B cell (primary cell): ENCODE results near the gene CCDC7. TPM values are rescaled to one million over a fixed set of nuclear protein-coding genes. Genes with fewer than 3 reads are reported as not detected.

Source experiments
- ATAC-seq: fragments of 200-7000 bp; cut with Tn5 transposase; one replicate; pipeline ENCODE4 v1.10.0; 2021; ENCODE audit warnings: low read depth, mild to moderate bottlenecking, moderate number of reproducible peaks, moderate library complexity
- CTCF ChIA-PET: fragments of 350-600 bp; sonication (Branson Sonifier 250); formaldehyde crosslinking; loops from one replicate; lab custom pipeline; 2021; ENCODE audit warnings: antibody characterized with exemption, inconsistent platforms; lab: Charles Lee
- POLR2A ChIA-PET: fragments of 350-600 bp; sonication (Branson Sonifier 250); formaldehyde crosslinking; loops from one replicate; lab custom pipeline; 2021; ENCODE audit warnings: antibody characterized with exemption; lab: Charles Lee
- DNase-seq: peaks from one replicate; pipeline ENCODE4 v3.0.0; 2013
- H2AFZ ChIP-seq: 2 replicates; pipeline ENCODE4 v1.6.1; 2012; ENCODE audit warnings: mild to moderate bottlenecking, low read depth, low read length; ENCODE audit not compliant: insufficient read depth, poor library complexity, severe bottlenecking
- H3K27ac ChIP-seq, 2 donors: 1 replicate in 1 of 2; 2 replicates in 1 of 2; pipeline ENCODE4 v1.5.1; 2012 to 2013; ENCODE audit warnings: low read length in 2 of 2, mild to moderate bottlenecking in 2 of 2, moderate library complexity in 1 of 2
- H3K27me3 ChIP-seq, 4 experiments: fragments of 200-600 bp in 1 of 4; sonication (generic) in 1 of 4; replicated peaks in 1 of 4; 1 replicate in 2 of 4; 2 replicates in 2 of 4; pipeline versions ENCODE4 v1.6.1 to v1.7.0; 2013 to 2016; ENCODE audit warnings: low read length in 3 of 4, mild to moderate bottlenecking in 2 of 4, mixed read lengths in 1 of 4, moderate library complexity in 1 of 4; ENCODE audit not compliant: insufficient read depth in 4 of 4, control insufficient read depth in 3 of 4; ENCODE audit errors: control extremely low read depth in 1 of 4
- H3K36me3 ChIP-seq, 2 experiments: replicated peaks in 1 of 2; 1 replicate in 1 of 2; 2 replicates in 1 of 2; pipeline versions ENCODE4 v1.6.1 to v1.7.1; 2013; ENCODE audit warnings: low read length in 1 of 2; ENCODE audit not compliant: insufficient read depth in 2 of 2, control insufficient read depth in 1 of 2; ENCODE audit errors: control extremely low read depth in 1 of 2, extremely low read depth in 1 of 2
- H3K4me1 ChIP-seq, 2 donors: fragments of 200-600 bp in 1 of 2; sonication (generic) in 1 of 2; 1 replicate in 1 of 2; 2 replicates in 1 of 2; pipeline versions ENCODE4 v1.5.1 to v1.6.1; 2013 to 2017; ENCODE audit warnings: low read length in 2 of 2; ENCODE audit not compliant: control insufficient read depth in 2 of 2, insufficient read depth in 2 of 2
- H3K4me2 ChIP-seq: replicated peaks from 2 replicates; pipeline ENCODE3; 2012; ENCODE audit warnings: mild to moderate bottlenecking, low read depth, low read length; ENCODE audit not compliant: poor library complexity, severe bottlenecking
- H3K4me3 ChIP-seq, 5 experiments: fragments of 200-600 bp in 1 of 5; sonication (generic) in 1 of 5; 1 replicate in 3 of 5; 2 replicates in 2 of 5; pipeline versions ENCODE4 v1.5.1 to v1.7.0; 2011 to 2016; ENCODE audit warnings: low read length in 4 of 5, mild to moderate bottlenecking in 4 of 5, low read depth in 2 of 5, control low read depth in 1 of 5, moderate library complexity in 1 of 5; ENCODE audit not compliant: insufficient read depth in 1 of 5; ENCODE audit errors: control extremely low read depth in 1 of 5, extremely low read depth in 1 of 5
- H3K79me2 ChIP-seq: fragments of 200-600 bp; sonication (generic); one replicate; pipeline ENCODE4 v1.6.0; 2016; ENCODE audit warnings: low read length; ENCODE audit not compliant: control insufficient read depth, insufficient read depth
- H3K9ac ChIP-seq: fragments of 200-600 bp; sonication (generic); 2 replicates; pipeline ENCODE4 v1.6.1; 2017; ENCODE audit warnings: mild to moderate bottlenecking, low read length, moderate library complexity
- H3K9me3 ChIP-seq, 3 donors: one replicate each; pipeline versions ENCODE4 v1.6.1 to v1.7.1; 2013; ENCODE audit warnings: low read length in 2 of 3; ENCODE audit not compliant: control insufficient read depth in 2 of 3, insufficient read depth in 1 of 3; ENCODE audit errors: control extremely low read depth in 1 of 3
- H4K20me1 ChIP-seq: 2 replicates; pipeline ENCODE4 v1.6.0; 2012; ENCODE audit warnings: mild to moderate bottlenecking, low read length; ENCODE audit not compliant: insufficient read depth, control insufficient read depth, poor library complexity, severe bottlenecking
- H3K27ac Mint-ChIP-seq: one replicate; pipeline ENCODE4 v1.8.0; 2021; ENCODE audit warnings: mixed read lengths
- H3K27me3 Mint-ChIP-seq: one replicate; pipeline ENCODE4 v1.8.0; 2021; ENCODE audit warnings: mixed read lengths
- H3K4me1 Mint-ChIP-seq: one replicate; pipeline ENCODE4 v1.8.0; 2021; ENCODE audit warnings: mixed read lengths
- H3K4me3 Mint-ChIP-seq: one replicate; pipeline ENCODE4 v1.8.0; 2021; ENCODE audit warnings: mixed read lengths
- H3K9me3 Mint-ChIP-seq: one replicate; pipeline ENCODE4 v1.8.0; 2022; ENCODE audit warnings: mixed read lengths; ENCODE audit not compliant: insufficient read depth
- CTCF ChIP-seq: fragments of 200-600 bp; IDR thresholded peaks from one replicate; pipeline ENCODE4 v1.8.0; 2022; ENCODE audit warnings: antibody characterized with exemption, mild to moderate bottlenecking
- EZH2 ChIP-seq: IDR thresholded peaks from 2 replicates; pipeline ENCODE4 v1.6.1; 2012; ENCODE audit warnings: borderline replicate concordance, low read depth, mild to moderate bottlenecking, moderate library complexity, low read length; ENCODE audit not compliant: insufficient read depth, poor library complexity, severe bottlenecking
- WGBS: methylation state at CpG from one replicate; pipeline ENCODE4 v1.1.5; 2013; ENCODE audit warnings: missing lambda C conversion rate; ENCODE audit not compliant: insufficient coverage; 5-methylcytosine and 5-hydroxymethylcytosine counted together
- intact Hi-C: fragments of 100-400 bp; cut with micrococcal nuclease; formaldehyde crosslinking; loops from one replicate; pipeline ENCODE4 v1.10.0; 2022
- polyA plus RNA-seq: library from polyadenylated mRNA; depleted of rRNA; stranded (reverse); fragments of >200 nt; gene quantifications from 2 replicates; pipeline ENCODE4 v1.2.3, GENCODE V29; 2012
- total RNA-seq, 2 donors: library from RNA; stranded (reverse); fragments of 120-200 nt in 1 of 2; gene quantifications; 1 replicate in 1 of 2; 2 replicates in 1 of 2; pipeline versions ENCODE4 v1.2.3 to v1.2.4, GENCODE V29; 2013 to 2022

CCDC7 gene
- total and polyA plus RNA-seq, 2 donors (not counting 1 experiment from before 2014, with no cell fraction given): 2.6 to 26.6 TPM

GRCh38 chr10:32846974-32847373 is 401.0 kb downstream of the CCDC7 start:
- Histone ChIP-seq H3K4me3 (no peak overlapping the region), H3K9me3 (no peaks in the 10 kb centered on the region), H3K9ac (no peak overlapping the region), H3K4me2 (no peak overlapping the region), H3K27ac (no peak overlapping the region), H3K36me3 (no peaks in the 10 kb centered on the region), H3K79me2 (no peaks in the 10 kb centered on the region), H3K4me1 (no peaks in the 10 kb centered on the region), H3K27me3 (no peaks in the 10 kb centered on the region), H2AFZ (no peak overlapping the region), H4K20me1 (no peaks in the 10 kb centered on the region)
- ChIA-PET POLR2A (no interaction called here), CTCF (no interaction called here)
- H3K4me3 Mint-ChIP-seq: no peak overlapping the region
- no peak overlapping the region for H3K27ac Mint-ChIP-seq
- H3K9me3 Mint-ChIP-seq: no peaks in the 10 kb centered on the region
- no peak for TF ChIP-seq EZH2
- no peak for TF ChIP-seq CTCF
- intact Hi-C loops: no loop called here
- no peaks in the 10 kb centered on the region for H3K27me3 Mint-ChIP-seq
- ATAC-seq (no peak), DNase-seq (no peak)
- WGBS: 100% methylated on average over 1 of the region's 4 CpGs
- no peaks in the 10 kb centered on the region for H3K4me1 Mint-ChIP-seq

DNA sequence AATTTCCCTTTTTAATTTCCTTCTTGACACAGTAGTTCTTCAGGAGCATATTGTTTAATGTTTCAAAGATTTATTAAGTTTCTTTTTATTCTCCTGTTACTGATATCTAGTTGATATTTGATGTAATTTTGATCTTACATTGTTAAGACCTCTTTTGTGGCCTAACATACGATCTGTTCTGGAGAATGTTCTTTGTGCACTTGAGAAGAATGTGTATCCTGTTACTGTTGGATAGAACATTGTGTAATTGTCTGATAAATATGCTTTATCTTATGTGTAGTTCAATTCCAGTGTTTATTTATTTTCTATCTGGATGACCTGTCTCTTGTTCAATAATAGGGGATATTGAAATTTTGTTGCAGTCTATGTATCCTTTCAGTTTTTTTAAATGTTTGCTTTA is 405.4 kb downstream of the CCDC7 start:
- ChIA-PET POLR2A (no interaction called here), CTCF (no interaction called here)
- Mint-ChIP-seq H3K4me1 (no peaks in the 10 kb centered on the region), H3K27me3 (no peaks in the 10 kb centered on the region), H3K9me3 (no peaks in the 10 kb centered on the region), H3K4me3 (no peak overlapping the region), H3K27ac (no peak overlapping the region)
- Histone ChIP-seq H3K79me2 (no peaks in the 10 kb centered on the region), H3K4me2 (no peak overlapping the region), H3K27ac (no peak overlapping the region), H3K36me3 (no peaks in the 10 kb centered on the region), H3K9ac (no peak overlapping the region), H2AFZ (no peak overlapping the region), H3K4me3 (no peak overlapping the region), H4K20me1 (no peaks in the 10 kb centered on the region), H3K4me1 (no peaks in the 10 kb centered on the region), H3K9me3 (no peaks in the 10 kb centered on the region), H3K27me3 (no peaks in the 10 kb centered on the region)
- no peak for DNase-seq
- no CpG with 5 or more reads among the region's 1 CpG for WGBS
- no peak for ATAC-seq
- intact Hi-C loops: no loop called here
- TF ChIP-seq EZH2 (no peak), CTCF (no peak)
